Measurements from ENCODE around the gene NAGLU. TPM values are rescaled to one million over a fixed set of nuclear protein-coding genes. Genes with fewer than 3 reads are reported as not detected.
A peak's percentile ranks its signal among the peaks of the same experiment; 100 is the strongest.

NAGLU gene
- total RNA-seq, 2 experiments from 2014 or later, result 7.8 TPM

- ATAC-seq (ENCODE audit: poor library complexity) (peak; percentile 44), DNase-seq (peak in 13 of 14 experiments; percentile 36 to 83 (median 64))
- intact Hi-C loops (cut with DNase I, micrococcal nuclease), result loop anchor here in 1 of 2 experiments (2.0 kb wide), 1 partner anchor 26 kb away; the partner anchor contains the start of gene COASY
- H3K4me1 Mint-ChIP-seq (ENCODE audit: low read depth), result peaks cover 48% of the 10 kb centered on the region
- H3K36me3 Mint-ChIP-seq (ENCODE audit: low read depth), result peaks cover 5% of the 10 kb centered on the region
- no peaks in the 10 kb centered on the region for H3K9me3 Mint-ChIP-seq
- POLR2A ChIA-PET, result interaction anchor here (0.6 to 4.9 kb wide), 18 partner anchors 9 to 831 kb away, joined by 3 to 20 read pairs (median 4); partner anchors contain the start of genes CAVIN1, CNP, DHX58 and MLX
- TF ChIP-seq CTCF (IDR thresholded peaks at IDR 0.05), result no peak
- CTCF ChIA-PET, result interaction anchor here (1.4 to 2.1 kb wide), 3 partner anchors 9 to 42 kb away, joined by 3 to 13 read pairs (median 8); no protein-coding TSS in a partner anchor
- Histone ChIP-seq H3K27ac (ENCODE audit: low read depth in 1 of 2, low read length in 2 of 2) (no peak overlapping the region), H3K27me3 (ENCODE audit: control insufficient read depth in 1 of 2, insufficient read depth in 2 of 2, low read length in 2 of 2) (no peaks in the 10 kb centered on the region), H3K4me3 (ENCODE audit: low read length) (peak overlapping the region; percentile 64), H3K4me1 (ENCODE audit: insufficient read depth, low read length) (peaks cover 45% of the 10 kb centered on the region), H3K36me3 (ENCODE audit: insufficient read depth, low read length) (no peaks in the 10 kb centered on the region), H3K9me3 (ENCODE audit: control insufficient read depth in 1 of 2, insufficient read depth in 1 of 2, low read length in 2 of 2) (no peaks in the 10 kb centered on the region)
- H3K27ac Mint-ChIP-seq, result peak overlapping the region; percentile 71
- peak overlapping the region; percentile 91 for H3K4me3 Mint-ChIP-seq
- H3K27me3 Mint-ChIP-seq, result no peaks in the 10 kb centered on the region
Observed at GRCh38 chr17:42536372-42537155, 523 bp downstream of the NAGLU start.

- intact Hi-C loops (cut with DNase I, micrococcal nuclease), result loop anchor here in 1 of 2 experiments (2.0 kb wide), 1 partner anchor 26 kb away; the partner anchor contains the start of gene COASY
- Mint-ChIP-seq H3K4me3 (peak overlapping the region; percentile 91), H3K4me1 (ENCODE audit: low read depth) (peaks cover 45% of the 10 kb centered on the region), H3K9me3 (no peaks in the 10 kb centered on the region), H3K27ac (peak overlapping the region; percentile 71), H3K36me3 (ENCODE audit: low read depth) (peaks cover 5% of the 10 kb centered on the region), H3K27me3 (no peaks in the 10 kb centered on the region)
- ATAC-seq (ENCODE audit: poor library complexity) (no peak), DNase-seq (no peak)
- Histone ChIP-seq H3K9me3 (ENCODE audit: control insufficient read depth in 1 of 2, insufficient read depth in 1 of 2, low read length in 2 of 2) (no peaks in the 10 kb centered on the region), H3K27me3 (ENCODE audit: control insufficient read depth in 1 of 2, insufficient read depth in 2 of 2, low read length in 2 of 2) (no peaks in the 10 kb centered on the region), H3K4me3 (ENCODE audit: low read length) (peak overlapping the region; percentile 64), H3K36me3 (ENCODE audit: insufficient read depth, low read length) (no peaks in the 10 kb centered on the region), H3K4me1 (ENCODE audit: insufficient read depth, low read length) (peaks cover 45% of the 10 kb centered on the region), H3K27ac (ENCODE audit: low read depth in 1 of 2, low read length in 2 of 2) (no peak overlapping the region)
- no peak for TF ChIP-seq CTCF (IDR thresholded peaks at IDR 0.05)
- ChIA-PET CTCF (interaction anchor here (1.4 to 2.1 kb wide), 2 partner anchors 10 to 11 kb away, joined by 3 to 13 read pairs; no protein-coding TSS in a partner anchor), POLR2A (interaction anchor here (1.0 to 4.9 kb wide), 8 partner anchors 11 to 249 kb away, joined by 4 to 20 read pairs (median 7); partner anchors contain the start of genes MLX, PSMC3IP, RETREG3 and STAT3)
Observed at GRCh38 chr17:42537156-42537805, 1.2 kb downstream of the NAGLU start.

GRCh38 chr17:42537826-42538451 is 1.9 kb downstream of the NAGLU start:
- Mint-ChIP-seq H3K4me1 (ENCODE audit: low read depth) (peaks cover 45% of the 10 kb centered on the region), H3K27ac (no peak overlapping the region), H3K4me3 (peak overlapping the region; percentile 91), H3K36me3 (ENCODE audit: low read depth) (peaks cover 5% of the 10 kb centered on the region), H3K9me3 (no peaks in the 10 kb centered on the region), H3K27me3 (no peaks in the 10 kb centered on the region)
- no peaks in the 10 kb centered on the region for H3K27me3 ChIP-seq (ENCODE audit: control insufficient read depth in 1 of 2, insufficient read depth in 2 of 2, low read length in 2 of 2)
- ATAC-seq (ENCODE audit: poor library complexity) (no peak), DNase-seq (no peak)
- ChIA-PET CTCF (interaction anchor here (1.4 kb wide), 1 partner anchor 11 kb away, joined by 3 read pairs; no protein-coding TSS in a partner anchor), POLR2A (interaction anchor here (4.9 kb wide), 1 partner anchor 10 kb away, joined by 20 read pairs; no protein-coding TSS in a partner anchor)
- no peak for TF ChIP-seq CTCF (IDR thresholded peaks at IDR 0.05)
- H3K4me1 ChIP-seq (ENCODE audit: insufficient read depth, low read length), result peaks cover 40% of the 10 kb centered on the region
- intact Hi-C loops (cut with DNase I, micrococcal nuclease), result loop anchor here in 1 of 2 experiments (2.0 kb wide), 1 partner anchor 25 kb away; the partner anchor contains the start of gene COASY
- no peak overlapping the region for H3K4me3 ChIP-seq (ENCODE audit: low read length)
- H3K36me3 ChIP-seq (ENCODE audit: insufficient read depth, low read length), result peaks cover 3% of the 10 kb centered on the region
- H3K9me3 ChIP-seq (ENCODE audit: control insufficient read depth in 1 of 2, insufficient read depth in 1 of 2, low read length in 2 of 2), result no peaks in the 10 kb centered on the region
- H3K27ac ChIP-seq (ENCODE audit: low read depth in 1 of 2, low read length in 2 of 2), result no peak overlapping the region
